LNCAP (cell line): ENCODE results near the gene PRKCZ.

Experiments used
- TF ChIP-seq, protein P1 (sequence below): fragments of 450-650 bp; IDR thresholded peaks from 2 replicates; pipeline ENCODE4 v1.5.1; 2017; ENCODE audit warnings: mild to moderate bottlenecking

The PRKCZ gene

DNA sequence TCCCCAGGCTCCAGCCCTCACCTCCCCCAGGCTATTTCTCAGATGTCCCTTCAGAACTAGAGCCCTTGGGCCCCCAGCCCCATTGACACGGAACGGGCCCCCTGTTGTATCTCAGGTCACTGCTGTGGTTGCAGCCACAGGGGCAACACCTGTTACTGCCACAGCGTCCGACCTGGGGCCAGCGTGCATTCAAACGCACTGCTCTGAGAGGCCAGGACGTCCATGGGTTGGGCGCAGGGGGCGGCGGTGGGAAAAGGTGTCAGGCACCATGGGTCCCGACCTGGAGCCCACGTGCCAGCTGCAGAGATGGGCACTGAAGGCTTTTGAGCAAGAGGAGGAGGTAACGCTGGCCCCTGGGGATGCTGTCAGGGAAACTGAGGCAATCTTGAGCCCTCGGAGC lies 131.1 kb downstream of the PRKCZ start:
- TF ChIP-seq, protein P1, sequence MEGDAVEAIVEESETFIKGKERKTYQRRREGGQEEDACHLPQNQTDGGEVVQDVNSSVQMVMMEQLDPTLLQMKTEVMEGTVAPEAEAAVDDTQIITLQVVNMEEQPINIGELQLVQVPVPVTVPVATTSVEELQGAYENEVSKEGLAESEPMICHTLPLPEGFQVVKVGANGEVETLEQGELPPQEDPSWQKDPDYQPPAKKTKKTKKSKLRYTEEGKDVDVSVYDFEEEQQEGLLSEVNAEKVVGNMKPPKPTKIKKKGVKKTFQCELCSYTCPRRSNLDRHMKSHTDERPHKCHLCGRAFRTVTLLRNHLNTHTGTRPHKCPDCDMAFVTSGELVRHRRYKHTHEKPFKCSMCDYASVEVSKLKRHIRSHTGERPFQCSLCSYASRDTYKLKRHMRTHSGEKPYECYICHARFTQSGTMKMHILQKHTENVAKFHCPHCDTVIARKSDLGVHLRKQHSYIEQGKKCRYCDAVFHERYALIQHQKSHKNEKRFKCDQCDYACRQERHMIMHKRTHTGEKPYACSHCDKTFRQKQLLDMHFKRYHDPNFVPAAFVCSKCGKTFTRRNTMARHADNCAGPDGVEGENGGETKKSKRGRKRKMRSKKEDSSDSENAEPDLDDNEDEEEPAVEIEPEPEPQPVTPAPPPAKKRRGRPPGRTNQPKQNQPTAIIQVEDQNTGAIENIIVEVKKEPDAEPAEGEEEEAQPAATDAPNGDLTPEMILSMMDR: no peak

DNA sequence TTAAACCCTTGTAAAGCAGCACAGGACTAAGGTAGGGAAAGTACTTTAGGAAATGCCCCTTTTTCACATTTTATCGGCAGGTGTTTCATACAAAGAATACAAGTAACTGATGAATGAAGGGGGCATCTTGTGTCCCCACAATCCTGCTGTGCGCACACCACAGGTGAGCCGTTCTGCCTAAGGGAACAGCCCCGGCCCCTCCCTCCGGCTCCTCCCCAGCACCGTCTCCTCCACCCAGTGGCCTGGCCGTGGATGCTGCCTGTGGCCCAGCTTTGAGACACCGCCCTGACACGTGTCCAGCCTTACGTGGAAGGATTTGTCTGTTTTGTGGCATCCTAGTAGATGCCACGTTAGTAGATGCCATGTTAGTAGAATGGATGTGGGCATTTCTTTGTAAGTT lies 131.5 kb downstream of the PRKCZ start:
- TF ChIP-seq, protein P1: no peak

DNA sequence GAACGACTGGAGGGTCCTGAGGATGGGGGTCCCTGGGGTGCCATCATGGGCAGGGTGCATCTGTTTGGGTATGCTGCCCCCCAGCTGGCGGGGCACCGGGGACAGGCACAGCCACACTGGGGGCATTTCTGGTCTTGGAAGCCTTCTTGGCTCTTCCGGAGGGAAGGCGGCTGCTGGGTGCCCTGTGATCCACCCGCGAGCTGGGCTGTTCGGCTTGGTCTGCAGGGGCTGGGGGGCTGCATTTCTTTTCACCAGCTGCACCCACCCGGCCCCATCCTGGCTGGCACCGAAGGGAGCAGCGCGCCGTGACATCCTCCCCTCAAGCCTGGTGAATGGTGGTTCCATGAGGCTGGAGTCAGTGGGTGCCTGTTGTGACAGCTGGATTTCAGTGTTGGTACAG lies 132.2 kb downstream of the PRKCZ start:
- TF ChIP-seq, protein P1: no peak

DNA sequence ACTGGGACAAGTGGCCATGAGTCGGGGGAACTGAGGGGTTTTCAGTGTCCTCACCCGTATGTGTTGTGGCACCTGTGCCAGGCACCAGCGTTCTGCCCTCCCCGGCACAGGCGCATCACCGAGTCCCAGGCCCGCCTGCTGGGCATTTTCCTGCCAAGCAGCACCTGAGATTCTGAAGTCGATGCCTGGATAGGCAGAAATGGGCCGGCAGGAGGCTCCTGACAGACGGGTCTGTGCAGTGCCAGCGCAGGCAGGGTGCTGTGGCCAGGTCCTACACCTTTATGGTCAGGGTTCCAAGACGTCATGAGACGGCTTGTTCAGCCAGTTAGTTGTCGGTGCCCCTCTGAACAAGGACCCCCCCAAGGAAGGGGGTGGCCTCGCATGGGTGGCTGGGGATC lies 133.7 kb downstream of the PRKCZ start:
- TF ChIP-seq, protein P1: no peak

DNA sequence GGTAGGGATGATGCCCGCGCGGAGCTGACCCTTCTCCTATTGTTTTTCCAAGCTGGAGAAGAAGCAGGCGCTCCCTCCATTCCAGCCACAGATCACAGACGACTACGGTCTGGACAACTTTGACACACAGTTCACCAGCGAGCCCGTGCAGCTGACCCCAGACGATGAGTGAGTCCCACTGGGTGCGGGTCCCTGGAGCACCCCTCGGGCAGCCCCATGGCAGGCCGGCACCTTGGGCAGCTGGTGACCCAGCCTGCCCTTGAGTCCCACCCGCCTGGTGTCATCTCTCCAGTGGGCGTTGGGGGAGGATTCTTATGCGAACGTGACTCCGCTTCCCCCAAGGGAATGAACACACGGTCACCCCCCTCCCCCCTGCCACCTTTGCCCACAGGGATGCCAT lies 134.3 kb downstream of the PRKCZ start:
- TF ChIP-seq, protein P1: no peak

DNA sequence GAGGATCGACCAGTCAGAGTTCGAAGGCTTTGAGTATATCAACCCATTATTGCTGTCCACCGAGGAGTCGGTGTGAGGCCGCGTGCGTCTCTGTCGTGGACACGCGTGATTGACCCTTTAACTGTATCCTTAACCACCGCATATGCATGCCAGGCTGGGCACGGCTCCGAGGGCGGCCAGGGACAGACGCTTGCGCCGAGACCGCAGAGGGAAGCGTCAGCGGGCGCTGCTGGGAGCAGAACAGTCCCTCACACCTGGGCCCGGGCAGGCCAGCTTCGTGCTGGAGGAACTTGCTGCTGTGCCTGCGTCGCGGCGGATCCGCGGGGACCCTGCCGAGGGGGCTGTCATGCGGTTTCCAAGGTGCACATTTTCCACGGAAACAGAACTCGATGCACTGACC lies 134.7 kb downstream of the PRKCZ start:
- TF ChIP-seq, protein P1: no peak

DNA sequence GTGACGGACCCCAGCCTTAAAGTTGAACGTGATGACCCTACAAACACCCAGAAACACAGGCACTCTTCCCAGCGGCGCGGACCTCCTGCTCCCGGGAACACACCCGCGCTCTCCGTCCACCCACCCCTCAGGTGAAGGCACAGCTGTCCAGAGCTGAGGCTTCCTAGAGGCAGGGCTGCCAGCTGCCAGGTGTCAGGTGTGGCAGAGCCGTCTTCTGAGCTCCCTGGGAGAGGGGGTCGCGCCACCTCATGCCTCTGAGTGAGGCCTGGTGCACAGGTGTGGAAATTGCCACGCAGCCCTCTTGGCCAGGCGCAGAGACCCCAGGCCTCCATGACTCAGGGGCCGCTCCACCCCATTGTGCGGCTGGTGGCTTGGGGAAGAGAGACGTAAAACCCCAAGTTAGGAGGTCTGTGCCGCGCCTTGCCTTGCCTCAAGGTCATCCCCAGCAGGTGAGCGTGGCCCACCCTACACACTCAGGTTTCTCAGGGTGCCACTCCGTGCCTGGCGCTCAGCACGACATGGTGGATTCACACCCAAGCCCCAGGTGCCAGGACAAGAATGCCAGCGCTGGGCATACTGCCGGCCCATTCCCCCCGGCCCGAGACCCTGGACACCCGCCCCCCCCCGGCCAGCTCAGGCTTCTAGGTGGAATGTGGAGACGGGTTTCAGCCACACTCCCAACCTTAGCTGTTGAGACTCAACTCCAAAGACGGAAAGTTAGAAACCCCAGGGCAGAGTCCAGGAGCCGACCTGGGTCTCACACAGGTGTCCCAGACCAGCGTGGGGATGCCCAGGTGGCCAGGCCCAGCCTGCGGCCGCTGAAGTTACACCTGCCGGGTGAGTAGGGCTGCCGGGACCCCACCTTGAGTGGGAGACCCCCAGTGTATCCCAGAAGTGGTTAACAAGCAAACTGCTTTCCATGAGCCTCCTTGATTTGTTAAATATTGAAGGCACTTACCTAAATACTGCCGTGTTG lies 136.0 kb downstream of the PRKCZ start:
- TF ChIP-seq, protein P1: no peak
